ENCODE measurements around the gene FRAS1.

FRAS1 gene

GRCh38 chr4:78418406-78418805 is 361.3 kb downstream of the FRAS1 start:
- no peaks in the 10 kb centered on the region for H3K9me3 ChIP-seq (ENCODE audit: insufficient read depth, low read length, severe bottlenecking)
- no peaks in the 10 kb centered on the region for H3K4me1 ChIP-seq (ENCODE audit: insufficient read depth, low read length)
- no peaks in the 10 kb centered on the region for H4K20me1 ChIP-seq (ENCODE audit: insufficient read depth, low read length)
- DNase-seq, result no peak
- TF ChIP-seq, protein P1, sequence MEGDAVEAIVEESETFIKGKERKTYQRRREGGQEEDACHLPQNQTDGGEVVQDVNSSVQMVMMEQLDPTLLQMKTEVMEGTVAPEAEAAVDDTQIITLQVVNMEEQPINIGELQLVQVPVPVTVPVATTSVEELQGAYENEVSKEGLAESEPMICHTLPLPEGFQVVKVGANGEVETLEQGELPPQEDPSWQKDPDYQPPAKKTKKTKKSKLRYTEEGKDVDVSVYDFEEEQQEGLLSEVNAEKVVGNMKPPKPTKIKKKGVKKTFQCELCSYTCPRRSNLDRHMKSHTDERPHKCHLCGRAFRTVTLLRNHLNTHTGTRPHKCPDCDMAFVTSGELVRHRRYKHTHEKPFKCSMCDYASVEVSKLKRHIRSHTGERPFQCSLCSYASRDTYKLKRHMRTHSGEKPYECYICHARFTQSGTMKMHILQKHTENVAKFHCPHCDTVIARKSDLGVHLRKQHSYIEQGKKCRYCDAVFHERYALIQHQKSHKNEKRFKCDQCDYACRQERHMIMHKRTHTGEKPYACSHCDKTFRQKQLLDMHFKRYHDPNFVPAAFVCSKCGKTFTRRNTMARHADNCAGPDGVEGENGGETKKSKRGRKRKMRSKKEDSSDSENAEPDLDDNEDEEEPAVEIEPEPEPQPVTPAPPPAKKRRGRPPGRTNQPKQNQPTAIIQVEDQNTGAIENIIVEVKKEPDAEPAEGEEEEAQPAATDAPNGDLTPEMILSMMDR (IDR thresholded peaks at IDR 0.05; ENCODE audit: borderline replicate concordance, extremely low read depth, low read length, poor library complexity, severe bottlenecking), result no peak
- no peak for TF ChIP-seq EZH2 (IDR thresholded peaks at IDR 0.05; ENCODE audit: borderline replicate concordance, low read depth, low read length, severe bottlenecking)
- H3K27ac ChIP-seq (ENCODE audit: low read length), result no peak overlapping the region
- peaks cover 7% of the 10 kb centered on the region for H3K27me3 ChIP-seq (ENCODE audit: insufficient read depth, low read length, poor library complexity)
- no peaks in the 10 kb centered on the region for H3K36me3 ChIP-seq (ENCODE audit: insufficient read depth, low read length)
- no peak overlapping the region for H3K9ac ChIP-seq (ENCODE audit: low read depth, low read length)
- H3K4me3 ChIP-seq (ENCODE audit: low read depth in 1 of 2, low read length in 2 of 2), result no peak overlapping the region
- H3K79me2 ChIP-seq (ENCODE audit: insufficient read depth, low read length), result no peaks in the 10 kb centered on the region
- no peak overlapping the region for H2AFZ ChIP-seq (ENCODE audit: low read depth, low read length)
- H3K4me2 ChIP-seq (ENCODE audit: insufficient read depth, low read length), result no peak overlapping the region
- ATAC-seq (ENCODE audit: insufficient read depth, low read depth), result no peak

GRCh38 chr4:78423790-78424189 is 366.7 kb downstream of the FRAS1 start:
- DNase-seq (no peak), ATAC-seq (ENCODE audit: insufficient read depth, low read depth) (no peak)
- Histone ChIP-seq H3K4me1 (ENCODE audit: insufficient read depth, low read length) (no peaks in the 10 kb centered on the region), H3K4me2 (ENCODE audit: insufficient read depth, low read length) (no peak overlapping the region), H3K9me3 (ENCODE audit: insufficient read depth, low read length, severe bottlenecking) (no peaks in the 10 kb centered on the region), H4K20me1 (ENCODE audit: insufficient read depth, low read length) (no peaks in the 10 kb centered on the region), H3K27ac (ENCODE audit: low read length) (no peak overlapping the region), H3K27me3 (ENCODE audit: insufficient read depth, low read length, poor library complexity) (no peaks in the 10 kb centered on the region), H2AFZ (ENCODE audit: low read depth, low read length) (no peak overlapping the region), H3K9ac (ENCODE audit: low read depth, low read length) (no peak overlapping the region), H3K4me3 (ENCODE audit: low read depth in 1 of 2, low read length in 2 of 2) (no peak overlapping the region), H3K79me2 (ENCODE audit: insufficient read depth, low read length) (no peaks in the 10 kb centered on the region), H3K36me3 (ENCODE audit: insufficient read depth, low read length) (no peaks in the 10 kb centered on the region)
- TF ChIP-seq, protein P1 (IDR thresholded peaks at IDR 0.05; ENCODE audit: borderline replicate concordance, extremely low read depth, low read length, poor library complexity, severe bottlenecking), result no peak
- no peak for TF ChIP-seq EZH2 (IDR thresholded peaks at IDR 0.05; ENCODE audit: borderline replicate concordance, low read depth, low read length, severe bottlenecking)

- Histone ChIP-seq H3K9ac (ENCODE audit: low read depth, low read length) (no peak overlapping the region), H3K4me3 (ENCODE audit: low read depth in 1 of 2, low read length in 2 of 2) (no peak overlapping the region), H3K36me3 (ENCODE audit: insufficient read depth, low read length) (no peaks in the 10 kb centered on the region), H3K27ac (ENCODE audit: low read length) (no peak overlapping the region), H4K20me1 (ENCODE audit: insufficient read depth, low read length) (no peaks in the 10 kb centered on the region), H3K4me1 (ENCODE audit: insufficient read depth, low read length) (no peaks in the 10 kb centered on the region), H3K4me2 (ENCODE audit: insufficient read depth, low read length) (no peak overlapping the region), H2AFZ (ENCODE audit: low read depth, low read length) (no peak overlapping the region), H3K9me3 (ENCODE audit: insufficient read depth, low read length, severe bottlenecking) (no peaks in the 10 kb centered on the region), H3K79me2 (ENCODE audit: insufficient read depth, low read length) (no peaks in the 10 kb centered on the region), H3K27me3 (ENCODE audit: insufficient read depth, low read length, poor library complexity) (no peaks in the 10 kb centered on the region)
- DNase-seq (no peak), ATAC-seq (ENCODE audit: insufficient read depth, low read depth) (no peak)
- no peak for TF ChIP-seq EZH2 (IDR thresholded peaks at IDR 0.05; ENCODE audit: borderline replicate concordance, low read depth, low read length, severe bottlenecking)
- TF ChIP-seq, protein P1 (IDR thresholded peaks at IDR 0.05; ENCODE audit: borderline replicate concordance, extremely low read depth, low read length, poor library complexity, severe bottlenecking), result no peak
Measured at GRCh38 chr4:78424461-78424860, 367.3 kb downstream of the FRAS1 start.

DNA sequence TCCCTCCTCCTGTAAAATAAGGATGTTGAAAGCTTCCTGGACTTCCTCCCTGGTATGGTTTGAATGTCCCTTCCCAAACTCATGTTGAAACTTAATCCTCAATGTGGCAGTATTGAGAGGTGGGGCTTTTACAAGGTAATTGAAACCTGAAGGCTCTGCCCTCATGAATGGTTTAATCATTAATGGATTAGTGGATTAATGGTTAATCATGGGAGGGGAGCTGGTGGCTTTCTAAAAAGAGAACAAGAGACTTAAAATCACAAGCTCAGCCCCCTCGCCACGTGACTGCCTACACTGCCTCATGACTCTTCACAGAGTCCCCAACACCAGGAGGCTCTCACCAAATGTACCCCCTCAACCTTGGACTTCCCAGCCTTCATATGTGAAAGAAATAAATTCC is 369.8 kb downstream of the FRAS1 start:
- H3K9me3 ChIP-seq (ENCODE audit: insufficient read depth, low read length, severe bottlenecking), result no peaks in the 10 kb centered on the region

More for the DNA sequence above, 369.8 kb downstream of the FRAS1 start:
- Histone ChIP-seq H3K79me2 (ENCODE audit: insufficient read depth, low read length) (no peaks in the 10 kb centered on the region), H3K4me2 (ENCODE audit: insufficient read depth, low read length) (no peak overlapping the region), H2AFZ (ENCODE audit: low read depth, low read length) (no peak overlapping the region), H3K4me3 (ENCODE audit: low read depth in 1 of 2, low read length in 2 of 2) (no peak overlapping the region), H3K27me3 (ENCODE audit: insufficient read depth, low read length, poor library complexity) (no peaks in the 10 kb centered on the region), H3K27ac (ENCODE audit: low read length) (no peak overlapping the region), H3K4me1 (ENCODE audit: insufficient read depth, low read length) (no peaks in the 10 kb centered on the region), H3K36me3 (ENCODE audit: insufficient read depth, low read length) (no peaks in the 10 kb centered on the region), H4K20me1 (ENCODE audit: insufficient read depth, low read length) (no peaks in the 10 kb centered on the region), H3K9ac (ENCODE audit: low read depth, low read length) (no peak overlapping the region)
- no peak for DNase-seq
- ATAC-seq (ENCODE audit: insufficient read depth, low read depth), result no peak
- TF ChIP-seq, protein P1 (IDR thresholded peaks at IDR 0.05; ENCODE audit: borderline replicate concordance, extremely low read depth, low read length, poor library complexity, severe bottlenecking), result no peak
- TF ChIP-seq EZH2 (IDR thresholded peaks at IDR 0.05; ENCODE audit: borderline replicate concordance, low read depth, low read length, severe bottlenecking), result no peak

Measured in DND-41 (cell line).